ENCODE results near the gene PLEKHA3. TPM values are rescaled to one million over a fixed set of nuclear protein-coding genes. Genes with fewer than 3 reads are reported as not detected.
A peak's percentile ranks its signal among the peaks of the same experiment; 100 is the strongest.

Gene PLEKHA3
- total and polyA plus RNA-seq, 2 of the 4 experiments (the other 2 are of a cell fraction) = 3.9 to 5.5 TPM

DNA sequence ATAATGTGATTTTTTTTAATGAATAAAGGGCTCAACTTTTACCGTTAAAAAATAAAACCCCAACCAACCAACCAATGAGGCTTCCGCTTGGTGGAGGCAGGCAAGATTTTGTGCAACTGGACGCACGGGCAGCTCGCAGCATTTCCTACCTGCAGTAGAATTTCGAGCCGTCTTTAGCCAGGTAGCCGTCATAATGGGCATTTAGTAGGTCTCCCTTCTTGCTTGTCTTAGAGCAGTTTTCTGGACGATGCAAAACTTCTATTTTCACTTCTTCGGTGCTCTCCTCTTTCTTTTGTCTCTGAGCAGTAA is 2.2 kb upstream of the PLEKHA3 start:
- H2AK9ac ChIP-seq (replicated peaks; ENCODE audit: low read depth, low read length, poor library complexity) = no peak overlapping the region
- H2BK15ac ChIP-seq (ENCODE audit: low read depth, low read length) = no peak overlapping the region
- in situ Hi-C loops (cut with MboI; ENCODE audit: low sequenced_read_pairs) (no loop called here), dilution Hi-C loops (cut with HindIII; ENCODE audit: low sequenced_read_pairs, unreplicated experiment) (no loop called here), intact Hi-C loops (cut with micrococcal nuclease) (loop anchor here (1.0 kb wide), 1 partner anchor 27 kb away; the partner anchor contains the start of genes PJVK and PRKRA)
- H2BK120ac ChIP-seq (ENCODE audit: low read depth, low read length) = peak overlapping the region; percentile 17; the same call in 1 of the 2 replicates
- H4K20me1 ChIP-seq (ENCODE audit: insufficient read depth, low read length) = peaks cover 16% of the 10 kb centered on the region; the same call in 1 of the 2 replicates
- peak overlapping the region; percentile 73 to 92 for H4K8ac ChIP-seq (ENCODE audit: low read depth in 2 of 2, low read length in 2 of 2)
- peak overlapping the region; percentile 72; the same call in 1 of the 2 replicates for H3K56ac ChIP-seq (ENCODE audit: extremely low read depth, insufficient read depth, low read length)
- DNase-seq (peak; percentile 31), ATAC-seq (ENCODE audit: low read depth) (0 out of 2 replicates have a peak, but pooled peaks have one; percentile 5)
- ChIA-PET POLR2A (ENCODE audit: unreplicated experiment) (no interaction called here), CTCF (no interaction called here)
- peak overlapping the region; percentile 92 for H2AFZ ChIP-seq (replicated peaks; ENCODE audit: low read length, poor library complexity)
- H3K27me3 ChIP-seq (ENCODE audit: control insufficient read depth, insufficient read depth, low read length) = no peaks in the 10 kb centered on the region
- peak overlapping the region; percentile 58 for H4K5ac ChIP-seq (ENCODE audit: low read depth, low read length)
- peak overlapping the region; percentile 64 for H2BK5ac ChIP-seq (ENCODE audit: low read depth, low read length, poor library complexity, severe bottlenecking)
- 0% methylated on average over 5 of the region's 10 CpGs; no CpG with 5 or more reads in 1 of the 2 experiments for WGBS, 2 experiments (ENCODE audit: extremely low coverage in 2 of 2, insufficient read length in 1 of 2)
- H3K36me3 ChIP-seq (ENCODE audit: control insufficient read depth, insufficient read depth, low read length) = no peaks in the 10 kb centered on the region
- peak overlapping the region; percentile 77 for H3K27ac ChIP-seq (ENCODE audit: insufficient read depth, low read length)
- peaks cover 9% of the 10 kb centered on the region for H3K4me1 ChIP-seq (ENCODE audit: control insufficient read depth, insufficient read depth, low read length)
- BruUV-seq (replicated peaks) = no TSS peak
- peaks cover 15 to 42% of the 10 kb centered on the region in 2 experiments for H3K79me1 ChIP-seq (ENCODE audit: low read depth in 1 of 2, low read length in 2 of 2)
- no peaks in the 10 kb centered on the region for H3K9me3 ChIP-seq (ENCODE audit: control insufficient read depth, insufficient read depth, low read length)
- H2BK20ac ChIP-seq (ENCODE audit: low read depth, low read length) = no peak overlapping the region
- H4K91ac ChIP-seq (ENCODE audit: insufficient read depth, low read depth, low read length) = peak overlapping the region; percentile 57; the same call in 1 of the 2 replicates
- TF ChIP-seq, protein P1, sequence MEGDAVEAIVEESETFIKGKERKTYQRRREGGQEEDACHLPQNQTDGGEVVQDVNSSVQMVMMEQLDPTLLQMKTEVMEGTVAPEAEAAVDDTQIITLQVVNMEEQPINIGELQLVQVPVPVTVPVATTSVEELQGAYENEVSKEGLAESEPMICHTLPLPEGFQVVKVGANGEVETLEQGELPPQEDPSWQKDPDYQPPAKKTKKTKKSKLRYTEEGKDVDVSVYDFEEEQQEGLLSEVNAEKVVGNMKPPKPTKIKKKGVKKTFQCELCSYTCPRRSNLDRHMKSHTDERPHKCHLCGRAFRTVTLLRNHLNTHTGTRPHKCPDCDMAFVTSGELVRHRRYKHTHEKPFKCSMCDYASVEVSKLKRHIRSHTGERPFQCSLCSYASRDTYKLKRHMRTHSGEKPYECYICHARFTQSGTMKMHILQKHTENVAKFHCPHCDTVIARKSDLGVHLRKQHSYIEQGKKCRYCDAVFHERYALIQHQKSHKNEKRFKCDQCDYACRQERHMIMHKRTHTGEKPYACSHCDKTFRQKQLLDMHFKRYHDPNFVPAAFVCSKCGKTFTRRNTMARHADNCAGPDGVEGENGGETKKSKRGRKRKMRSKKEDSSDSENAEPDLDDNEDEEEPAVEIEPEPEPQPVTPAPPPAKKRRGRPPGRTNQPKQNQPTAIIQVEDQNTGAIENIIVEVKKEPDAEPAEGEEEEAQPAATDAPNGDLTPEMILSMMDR (conservative IDR thresholded peaks at IDR 0.05; ENCODE audit: low read depth, low read length) = no peak
- TF ChIP-seq SMC3 (IDR thresholded peaks at IDR 0.05; ENCODE audit: low read depth, low read length) (no peak), NFE2L2 (IDR thresholded peaks at IDR 0.05; ENCODE audit: low read depth, low read length) (no peak), MAFK (IDR thresholded peaks at IDR 0.05; ENCODE audit: low read depth, low read length) (no peak), RFX5 (IDR thresholded peaks at IDR 0.05; ENCODE audit: low read depth, low read length) (no peak), POLR2A (IDR thresholded peaks at IDR 0.05; ENCODE audit: low read depth, low read length) (no peak), MXI1 (IDR thresholded peaks at IDR 0.05; ENCODE audit: borderline replicate concordance, low read depth, low read length) (no peak), FOS (IDR thresholded peaks at IDR 0.05; ENCODE audit: low read depth, low read length) (no peak), BHLHE40 (IDR thresholded peaks at IDR 0.05; ENCODE audit: low read depth, low read length) (no peak), CEBPB (IDR thresholded peaks at IDR 0.05; ENCODE audit: low read depth, low read length) (no peak), RCOR1 (IDR thresholded peaks at IDR 0.05; ENCODE audit: insufficient replicate concordance, low read length) (no peak), CHD1 (IDR thresholded peaks at IDR 0.05; ENCODE audit: low read depth, low read length) (no peak), MAZ (IDR thresholded peaks at IDR 0.05; ENCODE audit: borderline replicate concordance, low read depth, low read length) (no peak)
- TF ChIP-seq, protein P2, sequence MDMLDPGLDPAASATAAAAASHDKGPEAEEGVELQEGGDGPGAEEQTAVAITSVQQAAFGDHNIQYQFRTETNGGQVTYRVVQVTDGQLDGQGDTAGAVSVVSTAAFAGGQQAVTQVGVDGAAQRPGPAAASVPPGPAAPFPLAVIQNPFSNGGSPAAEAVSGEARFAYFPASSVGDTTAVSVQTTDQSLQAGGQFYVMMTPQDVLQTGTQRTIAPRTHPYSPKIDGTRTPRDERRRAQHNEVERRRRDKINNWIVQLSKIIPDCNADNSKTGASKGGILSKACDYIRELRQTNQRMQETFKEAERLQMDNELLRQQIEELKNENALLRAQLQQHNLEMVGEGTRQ (IDR thresholded peaks at IDR 0.05; ENCODE audit: low read depth, low read length) = no peak
- TF ChIP-seq, protein P3, sequence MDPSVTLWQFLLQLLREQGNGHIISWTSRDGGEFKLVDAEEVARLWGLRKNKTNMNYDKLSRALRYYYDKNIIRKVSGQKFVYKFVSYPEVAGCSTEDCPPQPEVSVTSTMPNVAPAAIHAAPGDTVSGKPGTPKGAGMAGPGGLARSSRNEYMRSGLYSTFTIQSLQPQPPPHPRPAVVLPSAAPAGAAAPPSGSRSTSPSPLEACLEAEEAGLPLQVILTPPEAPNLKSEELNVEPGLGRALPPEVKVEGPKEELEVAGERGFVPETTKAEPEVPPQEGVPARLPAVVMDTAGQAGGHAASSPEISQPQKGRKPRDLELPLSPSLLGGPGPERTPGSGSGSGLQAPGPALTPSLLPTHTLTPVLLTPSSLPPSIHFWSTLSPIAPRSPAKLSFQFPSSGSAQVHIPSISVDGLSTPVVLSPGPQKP (IDR thresholded peaks at IDR 0.05; ENCODE audit: borderline replicate concordance, low read depth, low read length) = no peak
- H2AK5ac ChIP-seq (ENCODE audit: low read depth, low read length) = no peak overlapping the region; the same call in 1 of the 2 replicates
- H3K9ac ChIP-seq (ENCODE audit: low read depth, low read length) = peak overlapping the region; percentile 94
- H3K4me2 ChIP-seq (ENCODE audit: low read depth, low read length) = peak overlapping the region; percentile 87
- H3K4ac ChIP-seq (ENCODE audit: low read depth, low read length) = peak overlapping the region; percentile 68
- H3K18ac ChIP-seq (ENCODE audit: low read depth, low read length) = peak overlapping the region; percentile 36; the same call in 1 of the 2 replicates
- H3K14ac ChIP-seq (replicated peaks; ENCODE audit: low read depth, low read length) = peak overlapping the region; percentile 92
- peaks cover 6% of the 10 kb centered on the region for H3K9me1 ChIP-seq (ENCODE audit: insufficient read depth, low read length)
- peak overlapping the region; percentile 83 for H3K4me3 ChIP-seq (ENCODE audit: insufficient read depth, low read depth, low read length)
- H3K23ac ChIP-seq (ENCODE audit: low read depth, low read length) = peak overlapping the region; percentile 74
